HG03521 (cell line): Measurements from ENCODE around the gene CD300LB.
"Not testable (repeated sequence)": the region's sequence is repeated elsewhere in the genome, so short reads cannot be mapped to it uniquely, and the experiment has no call there.

Experiments used
- ATAC-seq: cut with Tn5 transposase; IDR thresholded peaks from one replicate; pipeline ENCODE4 v1.9.1; 2021; ENCODE audit warnings: mild to moderate bottlenecking, moderate library complexity; ENCODE audit not compliant: unreplicated experiment

The CD300LB gene

GRCh38 chr17:74527081-74527480 is 4.2 kb downstream of the CD300LB start:
- ATAC-seq = no peak

- ATAC-seq = no peak
Observed at GRCh38 chr17:74526681-74527080, 4.6 kb downstream of the CD300LB start.

DNA sequence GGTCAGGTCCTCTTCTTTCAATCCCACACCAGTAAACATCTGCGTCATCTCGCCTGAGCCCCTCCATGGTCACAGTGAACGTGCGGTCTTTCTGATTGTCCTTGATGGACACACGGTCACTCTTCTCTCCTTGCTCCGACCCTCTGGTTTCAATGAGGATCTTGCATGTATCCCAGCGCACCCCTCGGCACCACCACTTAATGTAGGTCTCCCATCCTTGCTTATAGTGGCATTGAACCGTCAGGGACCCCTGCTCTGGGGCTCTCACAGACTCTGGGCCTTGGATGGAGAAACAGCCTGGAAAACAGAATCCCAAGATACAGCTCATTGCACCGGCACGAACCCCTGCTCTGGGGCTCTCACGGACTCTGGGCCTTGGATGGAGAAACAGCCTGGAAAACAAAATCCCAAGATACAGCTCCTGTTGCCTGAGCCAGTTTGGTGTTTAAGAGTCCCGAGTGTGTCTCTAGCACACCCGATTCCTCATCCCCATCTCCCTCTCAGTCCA is 5.4 kb downstream of the CD300LB start:
- ATAC-seq = no peak

- no peak for ATAC-seq
Observed at GRCh38 chr17:74525465-74525725, 5.9 kb downstream of the CD300LB start.

- no peak for ATAC-seq
Observed at GRCh38 chr17:74524653-74525464, 6.4 kb downstream of the CD300LB start.

GRCh38 chr17:74523308-74523707 is 8.0 kb downstream of the CD300LB start:
- ATAC-seq = no peak

DNA sequence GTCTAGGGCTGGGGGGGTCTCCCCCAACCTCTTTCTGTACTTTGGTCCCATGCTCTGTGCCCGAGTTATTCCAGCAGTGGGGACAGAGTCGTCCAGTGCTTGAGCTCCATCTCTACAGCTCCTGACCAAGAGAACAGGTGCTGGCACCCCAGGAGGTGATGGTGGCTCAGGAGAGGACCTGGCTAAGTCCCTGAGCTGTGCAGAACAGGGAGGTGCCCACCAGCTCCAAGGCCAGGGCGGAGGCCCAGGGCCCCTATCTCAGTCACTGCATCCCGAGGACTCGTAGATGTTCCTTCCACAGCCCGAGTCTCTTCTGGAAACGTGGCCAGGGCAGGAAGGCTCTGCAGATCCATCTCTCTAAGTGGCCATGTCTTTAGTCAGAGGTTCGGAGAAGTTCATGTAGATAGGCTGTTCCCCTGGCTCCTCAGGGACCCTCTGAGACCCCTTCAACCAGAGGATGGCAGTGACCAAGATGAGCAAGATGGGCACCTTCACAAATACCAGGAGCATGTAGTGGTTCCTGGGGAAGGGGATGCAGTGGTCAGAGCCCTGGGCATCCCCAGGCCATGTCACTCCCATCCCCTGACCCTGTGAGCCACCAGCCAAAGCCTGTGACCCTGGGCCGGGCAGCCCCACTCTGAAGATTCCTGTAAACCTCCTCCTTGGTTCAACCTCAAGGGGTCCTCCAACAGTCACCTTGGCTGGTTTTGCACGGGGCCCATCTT is 8.7 kb downstream of the CD300LB start:
- ATAC-seq = no peak

- no peak for ATAC-seq
Observed at GRCh38 chr17:74521701-74522201, 9.5 kb downstream of the CD300LB start.

DNA sequence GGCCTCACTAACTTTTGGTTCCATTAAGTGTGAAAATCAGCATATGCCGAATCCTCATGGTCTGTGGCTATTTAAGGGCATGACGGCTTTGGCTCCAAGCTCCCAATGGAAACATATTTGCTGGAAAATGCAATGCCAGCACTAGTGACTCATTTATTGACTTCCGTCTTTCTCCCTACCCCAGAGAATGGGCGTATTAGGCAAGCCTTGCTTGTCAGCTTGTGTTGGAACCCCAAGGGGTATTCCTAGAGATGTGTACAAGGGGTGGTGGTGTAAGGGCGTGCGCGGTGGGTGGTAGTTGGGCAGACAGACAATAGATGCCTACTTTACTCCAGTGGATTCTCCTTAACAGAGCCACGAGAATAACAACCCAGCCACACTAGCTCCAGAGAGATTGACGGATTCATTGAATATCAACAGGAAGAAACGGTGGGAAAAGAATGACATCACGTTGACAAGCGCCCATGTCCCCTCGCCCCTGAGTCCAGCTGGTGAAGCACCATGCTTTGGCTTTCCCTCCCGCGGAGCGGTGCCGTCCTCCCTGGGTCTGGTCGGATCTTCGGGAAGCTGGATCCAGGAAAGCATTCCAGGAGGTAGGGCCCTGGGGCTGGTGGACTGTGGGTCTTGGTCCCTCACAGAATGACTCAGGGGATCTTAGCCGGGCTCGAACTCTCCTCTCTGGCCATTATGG is 10.3 kb downstream of the CD300LB start:
- no peak for ATAC-seq

GRCh38 chr17:74520016-74520434 is 11.2 kb downstream of the CD300LB start:
- ATAC-seq = no peak

- not testable (repeated sequence) for ATAC-seq
Observed at GRCh38 chr17:74518413-74518981, 12.8 kb downstream of the CD300LB start.

DNA sequence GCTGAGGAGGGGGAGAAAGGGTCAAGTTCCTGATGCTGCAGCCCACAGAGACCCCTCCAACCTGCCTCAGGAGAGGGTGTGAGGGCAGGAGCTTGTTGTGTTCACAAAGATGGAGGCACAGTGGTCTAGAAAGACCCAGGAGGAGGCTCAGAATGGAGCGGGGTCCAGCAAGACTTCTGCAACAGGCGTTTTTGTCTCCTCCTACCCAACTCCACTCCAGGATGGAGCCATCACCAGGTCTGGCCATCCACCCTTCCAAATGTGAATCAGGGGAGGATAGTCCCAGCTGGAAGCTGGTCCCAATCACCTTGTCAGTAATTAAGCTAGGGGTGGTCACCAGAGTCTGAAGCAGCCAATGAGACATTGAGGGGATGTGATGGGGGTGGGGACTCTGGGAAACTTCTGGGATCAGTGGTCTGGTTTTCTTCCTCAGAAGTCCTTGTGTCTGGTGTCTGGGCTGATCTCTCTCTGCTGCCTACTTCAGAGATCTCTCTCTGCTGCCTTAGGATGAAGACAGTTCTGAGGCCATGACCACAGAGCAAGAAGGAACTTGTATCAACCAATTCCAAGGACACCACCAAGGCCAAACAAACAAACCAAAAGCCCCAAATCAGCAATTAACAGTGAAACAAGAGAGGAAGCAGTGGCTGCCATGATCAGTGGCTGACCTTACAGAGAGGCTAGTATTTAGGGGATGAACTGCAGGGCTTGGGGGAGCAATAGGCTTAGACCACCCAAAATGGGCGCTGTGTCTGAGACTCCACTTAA is 14.5 kb downstream of the CD300LB start:
- no peak for ATAC-seq

GRCh38 chr17:74515941-74516340 is 15.3 kb downstream of the CD300LB start:
- ATAC-seq = no peak

- ATAC-seq = no peak
Observed at GRCh38 chr17:74514632-74515334, 16.5 kb downstream of the CD300LB start.

DNA sequence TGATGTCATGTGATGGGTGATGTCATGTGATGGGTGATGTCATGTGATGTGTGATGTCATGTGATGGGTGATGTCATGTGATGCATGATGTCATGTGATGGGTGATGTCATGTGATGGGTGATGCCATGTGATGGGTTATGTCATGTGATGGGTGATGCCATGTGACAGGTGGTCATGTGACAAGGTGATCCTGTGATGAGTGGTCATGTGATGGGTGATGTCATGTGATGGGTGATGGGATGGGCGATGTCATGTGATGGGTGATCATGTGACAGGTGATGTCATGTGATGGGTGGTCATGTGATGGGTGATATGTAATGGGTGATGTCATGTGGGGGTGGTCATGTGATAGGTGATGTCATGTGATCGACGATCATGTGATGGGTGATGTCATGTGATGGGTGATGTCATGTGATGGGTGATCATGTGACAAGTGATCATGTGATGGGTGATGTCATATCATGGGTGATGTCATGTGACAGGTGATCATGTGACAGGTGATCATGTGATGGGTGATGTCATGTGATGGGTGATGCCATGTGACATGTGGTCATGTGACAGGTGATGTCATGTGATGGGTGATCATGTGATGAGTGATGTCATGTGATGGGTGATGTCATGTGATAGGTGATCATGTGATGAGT is 17.2 kb downstream of the CD300LB start:
- ATAC-seq = no peak

GRCh38 chr17:74512624-74513091 is 18.6 kb downstream of the CD300LB start:
- no peak for ATAC-seq

DNA sequence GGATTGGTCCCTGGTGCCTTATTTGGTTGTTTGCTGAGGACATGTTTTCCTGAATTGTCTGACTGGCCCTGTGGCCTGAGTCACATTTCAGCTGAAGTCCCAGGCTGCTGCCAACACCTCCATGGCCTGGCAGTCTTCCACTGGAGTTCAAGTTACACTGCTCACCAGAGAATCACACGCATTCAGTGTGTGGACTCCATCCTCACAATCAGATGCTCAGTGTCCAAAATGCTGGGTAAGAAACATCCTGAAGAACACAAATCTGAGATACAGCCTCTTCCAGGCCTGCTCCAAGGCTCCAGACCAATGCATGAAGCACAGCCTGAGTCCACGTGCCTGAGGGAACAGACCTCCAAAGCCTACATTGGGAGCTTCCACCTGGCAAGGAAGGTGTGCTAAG is 19.2 kb downstream of the CD300LB start:
- no peak for ATAC-seq

DNA sequence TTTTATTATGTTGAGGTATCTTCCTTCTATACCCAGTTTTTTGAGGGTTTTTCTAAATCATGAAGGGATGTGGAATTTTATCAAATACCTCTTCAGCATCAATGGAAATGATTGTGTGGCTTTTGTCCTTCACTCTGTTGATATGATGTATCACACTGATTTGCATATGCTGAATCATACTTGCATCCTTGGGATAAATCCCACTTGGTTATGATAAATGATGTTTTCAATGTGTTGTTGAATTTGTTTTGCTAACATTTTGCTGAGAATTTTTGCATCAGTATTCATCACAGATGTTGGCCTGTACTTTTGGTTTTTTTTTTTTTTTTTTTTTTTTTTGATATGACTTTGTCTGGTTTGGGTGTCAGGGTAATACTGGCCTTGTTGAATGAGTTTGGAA is 23.1 kb downstream of the CD300LB start:
- ATAC-seq = no peak

DNA sequence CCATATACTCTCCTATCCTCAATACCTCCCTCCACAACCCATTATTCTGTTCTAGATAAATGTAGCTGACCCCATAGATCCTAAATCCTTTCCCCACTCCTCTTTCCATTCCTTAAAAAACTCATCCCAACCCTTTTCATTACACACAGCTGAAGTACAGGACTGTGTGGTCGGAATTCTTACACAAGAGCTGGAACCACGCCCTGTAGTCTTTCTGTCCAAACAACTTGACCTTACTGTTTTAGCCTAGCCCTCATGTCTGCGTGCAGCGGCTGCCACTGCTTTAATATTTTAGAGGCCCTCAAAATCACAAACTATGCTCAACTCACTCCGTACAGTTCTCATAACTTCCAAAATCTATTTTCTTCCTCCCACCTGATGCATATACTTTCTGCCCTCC is 27.3 kb downstream of the CD300LB start:
- not testable (repeated sequence) for ATAC-seq
